Ishikawa (cell line): ENCODE measurements around the gene DPEP1.

Experiments
- EP300 ChIP-seq: IDR thresholded peaks from 2 replicates; pipeline ENCODE4 v1.6.1; 2012; ENCODE audit warnings: borderline replicate concordance
- FOXM1 ChIP-seq: IDR thresholded peaks from 2 replicates; pipeline ENCODE4 v1.6.1; 2012; ENCODE audit warnings: low read depth, borderline replicate concordance
- NFIC ChIP-seq: IDR thresholded peaks from 2 replicates; pipeline ENCODE4 v1.6.1; 2012

- TF ChIP-seq NFIC, result no peak
- no peak for TF ChIP-seq FOXM1
- no peak for TF ChIP-seq EP300
These were observed 37.9 kb upstream of the DPEP1 start, which contains the start of gene CPNE7 for GRCh38 chr16:89575247-89576152.
